Hepatocyte (in vitro differentiated cells): Measurements from ENCODE around the gene CCR9. TPM values are rescaled to one million over a fixed set of nuclear protein-coding genes. Genes with fewer than 3 reads are reported as not detected.

ENCODE experiments used
- DNase-seq: peaks from one replicate; pipeline ENCODE4 v3.0.0-alpha.2; 2016; ENCODE audit warnings: low spot score
- H2AFZ ChIP-seq: fragments of 200-600 bp; sonication (generic); 2 replicates; pipeline ENCODE4 v1.6.0; 2016; ENCODE audit warnings: antibody characterized with exemption, mild to moderate bottlenecking
- H3K27ac ChIP-seq: fragments of 200-600 bp; sonication (generic); 2 replicates; pipeline ENCODE4 v1.5.1; 2016; ENCODE audit warnings: mild to moderate bottlenecking
- H3K27me3 ChIP-seq: fragments of 200-600 bp; sonication (generic); 2 replicates; pipeline ENCODE4 v1.6.1; 2016
- H3K36me3 ChIP-seq: fragments of 200-600 bp; sonication (generic); replicated peaks from 2 replicates; pipeline ENCODE4 v1.5.1; 2016; ENCODE audit warnings: low read depth; ENCODE audit not compliant: insufficient read depth
- H3K4me1 ChIP-seq: fragments of 200-600 bp; sonication (generic); 2 replicates; pipeline ENCODE4 v1.5.1; 2016; ENCODE audit warnings: mild to moderate bottlenecking, moderate library complexity; ENCODE audit not compliant: insufficient read depth
- H3K4me2 ChIP-seq: fragments of 200-600 bp; sonication (generic); 2 replicates; pipeline ENCODE4 v1.6.0; 2016
- H3K4me3 ChIP-seq: fragments of 200-600 bp; sonication (generic); 2 replicates; pipeline ENCODE4 v1.5.1; 2016; ENCODE audit warnings: mild to moderate bottlenecking
- H3K79me2 ChIP-seq: fragments of 200-600 bp; sonication (generic); 2 replicates; pipeline ENCODE4 v1.6.0; 2017; ENCODE audit warnings: mild to moderate bottlenecking
- H3K9me2 ChIP-seq: fragments of 200-600 bp; sonication (generic); replicated peaks from 2 replicates; pipeline ENCODE4 v1.6.0; 2017; ENCODE audit warnings: mild to moderate bottlenecking; ENCODE audit not compliant: insufficient read depth
- H3K9me3 ChIP-seq: fragments of 200-600 bp; sonication (generic); 2 replicates; pipeline ENCODE4 v1.5.1; 2016; ENCODE audit warnings: low read depth, mild to moderate bottlenecking
- H4K20me1 ChIP-seq: fragments of 200-600 bp; sonication (generic); 2 replicates; pipeline ENCODE4 v1.6.0; 2016; ENCODE audit warnings: mild to moderate bottlenecking; ENCODE audit not compliant: insufficient read depth, poor library complexity, severe bottlenecking
- EZH2 ChIP-seq: fragments of 200-600 bp; sonication (generic); IDR thresholded peaks from 2 replicates; pipeline ENCODE4 v1.6.1; 2016; ENCODE audit warnings: antibody characterized with exemption, mild to moderate bottlenecking, borderline replicate concordance
- EZH2phosphoT487 ChIP-seq: fragments of 200-600 bp; sonication (generic); IDR thresholded peaks from one replicate; pipeline ENCODE4 v1.6.1; 2018; ENCODE audit warnings: antibody characterized with exemption, mild to moderate bottlenecking, low read depth, moderate library complexity; ENCODE audit not compliant: unreplicated experiment, severe bottlenecking
- WGBS: methylation state at CpG from one replicate; pipeline ENCODE4 v1.1.6; 2016; ENCODE audit warnings: low lambda C conversion rate; ENCODE audit errors: missing lambda C conversion rate; 5-methylcytosine and 5-hydroxymethylcytosine counted together
- polyA plus RNA-seq: library from polyadenylated mRNA; unstranded; fragments of >200 nt; fragmentation: Nextera tagmentation; extraction: Ambion mirVana; gene quantifications from 2 replicates; pipeline ENCODE4 v1.2.1, GENCODE V29; 2016
- total RNA-seq: library from RNA; depleted of rRNA; stranded (reverse); fragments of >200 nt; gene quantifications from 2 replicates; pipeline ENCODE4 v1.2.3, GENCODE V29; 2014
- TF ChIP-seq, protein P1 (sequence below): fragments of 200-600 bp; sonication (generic); IDR thresholded peaks from 2 replicates; pipeline ENCODE4 v1.5.1; 2016; ENCODE audit warnings: antibody characterized with exemption, mild to moderate bottlenecking; ENCODE audit not compliant: poor library complexity

Gene CCR9
- total and polyA plus RNA-seq, 2 experiments from 2014 or later = 0.20 TPM; not detected in 1

- Histone ChIP-seq H2AFZ (no peak overlapping the region), H4K20me1 (no peaks in the 10 kb centered on the region), H3K4me1 (no peaks in the 10 kb centered on the region), H3K27ac (no peak overlapping the region), H3K9me2 (no peaks in the 10 kb centered on the region), H3K79me2 (no peaks in the 10 kb centered on the region), H3K4me2 (no peak overlapping the region), H3K9me3 (no peaks in the 10 kb centered on the region), H3K27me3 (no peaks in the 10 kb centered on the region), H3K4me3 (no peak overlapping the region), H3K36me3 (no peaks in the 10 kb centered on the region)
- WGBS = 85% methylated on average over 14 of the region's 14 CpGs
- DNase-seq = no peak
- TF ChIP-seq EZH2phosphoT487 (no peak), EZH2 (no peak)
- TF ChIP-seq, protein P1, sequence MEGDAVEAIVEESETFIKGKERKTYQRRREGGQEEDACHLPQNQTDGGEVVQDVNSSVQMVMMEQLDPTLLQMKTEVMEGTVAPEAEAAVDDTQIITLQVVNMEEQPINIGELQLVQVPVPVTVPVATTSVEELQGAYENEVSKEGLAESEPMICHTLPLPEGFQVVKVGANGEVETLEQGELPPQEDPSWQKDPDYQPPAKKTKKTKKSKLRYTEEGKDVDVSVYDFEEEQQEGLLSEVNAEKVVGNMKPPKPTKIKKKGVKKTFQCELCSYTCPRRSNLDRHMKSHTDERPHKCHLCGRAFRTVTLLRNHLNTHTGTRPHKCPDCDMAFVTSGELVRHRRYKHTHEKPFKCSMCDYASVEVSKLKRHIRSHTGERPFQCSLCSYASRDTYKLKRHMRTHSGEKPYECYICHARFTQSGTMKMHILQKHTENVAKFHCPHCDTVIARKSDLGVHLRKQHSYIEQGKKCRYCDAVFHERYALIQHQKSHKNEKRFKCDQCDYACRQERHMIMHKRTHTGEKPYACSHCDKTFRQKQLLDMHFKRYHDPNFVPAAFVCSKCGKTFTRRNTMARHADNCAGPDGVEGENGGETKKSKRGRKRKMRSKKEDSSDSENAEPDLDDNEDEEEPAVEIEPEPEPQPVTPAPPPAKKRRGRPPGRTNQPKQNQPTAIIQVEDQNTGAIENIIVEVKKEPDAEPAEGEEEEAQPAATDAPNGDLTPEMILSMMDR = no peak
These were observed 35.1 kb downstream of the CCR9 start for GRCh38 chr3:45921158-45922038.

- Histone ChIP-seq H3K4me1 (no peaks in the 10 kb centered on the region), H4K20me1 (no peaks in the 10 kb centered on the region), H3K9me2 (no peaks in the 10 kb centered on the region), H3K36me3 (no peaks in the 10 kb centered on the region), H3K4me3 (no peak overlapping the region), H3K9me3 (no peaks in the 10 kb centered on the region), H3K79me2 (no peaks in the 10 kb centered on the region), H2AFZ (no peak overlapping the region), H3K4me2 (no peak overlapping the region), H3K27me3 (no peaks in the 10 kb centered on the region), H3K27ac (no peak overlapping the region)
- DNase-seq = no peak
- 93% methylated on average over 3 of the region's 3 CpGs for WGBS
- TF ChIP-seq, protein P1 = no peak
- TF ChIP-seq EZH2phosphoT487 = no peak
- no peak for TF ChIP-seq EZH2
These were observed 35.6 kb downstream of the CCR9 start for GRCh38 chr3:45922039-45922326.

DNA sequence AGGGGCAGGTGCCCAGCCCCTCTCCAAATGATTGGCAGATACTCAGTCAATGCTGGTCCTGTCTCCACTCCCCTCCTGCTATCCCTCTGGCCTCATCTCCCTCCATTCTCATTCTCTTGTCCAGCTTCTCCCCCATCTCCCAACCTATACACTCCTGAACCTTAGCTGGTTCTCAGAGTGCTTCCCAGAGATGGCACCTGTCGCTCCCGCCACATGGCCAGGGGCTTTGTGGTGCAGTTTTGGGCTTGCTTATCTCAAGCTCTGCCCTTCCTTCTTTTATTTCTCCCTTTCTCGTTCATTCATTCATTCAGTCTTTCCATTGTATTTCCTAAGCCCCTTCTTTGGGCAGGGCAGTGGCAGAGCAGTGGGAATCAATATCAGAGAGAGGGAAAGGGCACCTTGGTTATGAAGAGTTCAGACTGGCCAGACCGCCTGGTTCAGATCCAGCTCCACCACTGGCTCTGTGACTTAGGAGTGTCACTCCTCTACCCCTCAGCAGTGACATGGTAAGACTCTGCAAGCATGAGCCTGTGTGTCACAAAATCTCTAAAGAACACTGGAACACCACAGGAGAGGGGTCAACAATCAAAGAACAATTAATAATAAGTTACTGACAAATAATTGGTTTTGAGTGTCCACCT, 36.7 kb downstream of the CCR9 start:
- Histone ChIP-seq H3K9me3 (no peaks in the 10 kb centered on the region), H4K20me1 (no peaks in the 10 kb centered on the region), H2AFZ (no peak overlapping the region), H3K36me3 (no peaks in the 10 kb centered on the region), H3K79me2 (no peaks in the 10 kb centered on the region), H3K4me2 (no peak overlapping the region), H3K4me1 (no peaks in the 10 kb centered on the region), H3K27ac (no peak overlapping the region), H3K27me3 (no peaks in the 10 kb centered on the region), H3K9me2 (no peaks in the 10 kb centered on the region), H3K4me3 (no peak overlapping the region)
- 97% methylated on average over 4 of the region's 4 CpGs for WGBS
- TF ChIP-seq, protein P1 = no peak
- TF ChIP-seq EZH2phosphoT487 (no peak), EZH2 (no peak)
- DNase-seq = no peak
